Hindlimb muscle (tissue), 1 donor: ENCODE results near the gene TMPRSS15. TPM values are rescaled to one million over a fixed set of nuclear protein-coding genes. Genes with fewer than 3 reads are reported as not detected.
A peak's percentile ranks its signal among the peaks of the same experiment; 100 is the strongest.

Experiments used
- DNase-seq: peaks from one replicate; pipeline ENCODE4 v3.0.0-alpha.2; 2013
- polyA plus RNA-seq: library from polyadenylated mRNA; unstranded; fragments of 120-200 nt; gene quantifications from one replicate; pipeline ENCODE4 v1.2.1, GENCODE V29; 2013; ENCODE audit not compliant: insufficient read length

TMPRSS15 gene
- polyA plus RNA-seq, 1 donor: 0.89 TPM

DNA sequence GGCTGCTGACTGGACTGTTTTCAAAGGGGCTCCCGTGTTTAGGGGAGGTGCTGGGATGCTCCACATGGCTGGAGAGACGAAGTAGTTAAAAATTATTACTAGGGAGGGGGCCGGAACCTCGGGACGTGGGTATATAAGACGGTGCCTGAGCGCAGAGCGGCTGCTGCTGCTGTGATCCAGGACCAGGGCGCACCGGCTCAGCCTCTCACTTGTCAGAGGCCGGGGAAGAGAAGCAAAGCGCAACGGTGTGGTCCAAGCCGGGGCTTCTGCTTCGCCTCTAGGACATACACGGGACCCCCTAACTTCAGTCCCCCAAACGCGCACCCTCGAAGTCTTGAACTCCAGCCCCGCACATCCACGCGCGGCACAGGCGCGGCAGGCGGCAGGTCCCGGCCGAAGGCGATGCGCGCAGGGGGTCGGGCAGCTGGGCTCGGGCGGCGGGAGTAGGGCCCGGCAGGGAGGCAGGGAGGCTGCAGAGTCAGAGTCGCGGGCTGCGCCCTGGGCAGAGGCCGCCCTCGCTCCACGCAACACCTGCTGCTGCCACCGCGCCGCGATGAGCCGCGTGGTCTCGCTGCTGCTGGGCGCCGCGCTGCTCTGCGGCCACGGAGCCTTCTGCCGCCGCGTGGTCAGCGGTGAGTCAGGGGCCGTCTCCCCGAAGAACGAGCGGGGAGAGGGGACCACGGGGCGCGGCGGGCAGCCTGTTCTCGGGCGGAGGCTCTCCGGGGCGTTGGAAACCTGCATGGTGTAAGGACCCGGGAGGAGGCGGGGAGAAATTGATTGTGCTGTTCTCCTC, 158.7 kb downstream of the TMPRSS15 start, which contains the start of gene CHODL:
Gene CHODL (plus strand): TSS at position 163 of the 793 bp plus-strand sequence. CDS start 391 bp downstream, at position 554.
- peak; percentile 70 for DNase-seq

DNA sequence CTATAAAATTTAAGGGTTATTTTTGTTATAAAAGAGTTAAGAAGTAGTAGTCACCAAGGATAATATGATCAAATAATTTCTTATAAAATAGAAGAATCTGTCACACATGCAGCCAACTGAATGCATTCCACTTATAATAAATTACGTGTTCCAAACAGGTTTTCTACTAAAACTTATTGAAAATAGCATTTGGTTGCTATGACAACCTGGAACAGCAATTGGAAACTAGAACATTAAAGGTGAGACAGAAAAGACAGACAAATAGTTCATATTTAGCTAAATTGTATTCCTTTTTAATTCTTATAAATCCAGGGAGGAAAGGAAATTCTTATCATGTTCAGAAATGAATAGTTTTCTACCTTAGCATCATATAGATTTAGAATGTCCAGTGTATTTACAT, 168.0 kb downstream of the TMPRSS15 start:
- DNase-seq: no peak

DNA sequence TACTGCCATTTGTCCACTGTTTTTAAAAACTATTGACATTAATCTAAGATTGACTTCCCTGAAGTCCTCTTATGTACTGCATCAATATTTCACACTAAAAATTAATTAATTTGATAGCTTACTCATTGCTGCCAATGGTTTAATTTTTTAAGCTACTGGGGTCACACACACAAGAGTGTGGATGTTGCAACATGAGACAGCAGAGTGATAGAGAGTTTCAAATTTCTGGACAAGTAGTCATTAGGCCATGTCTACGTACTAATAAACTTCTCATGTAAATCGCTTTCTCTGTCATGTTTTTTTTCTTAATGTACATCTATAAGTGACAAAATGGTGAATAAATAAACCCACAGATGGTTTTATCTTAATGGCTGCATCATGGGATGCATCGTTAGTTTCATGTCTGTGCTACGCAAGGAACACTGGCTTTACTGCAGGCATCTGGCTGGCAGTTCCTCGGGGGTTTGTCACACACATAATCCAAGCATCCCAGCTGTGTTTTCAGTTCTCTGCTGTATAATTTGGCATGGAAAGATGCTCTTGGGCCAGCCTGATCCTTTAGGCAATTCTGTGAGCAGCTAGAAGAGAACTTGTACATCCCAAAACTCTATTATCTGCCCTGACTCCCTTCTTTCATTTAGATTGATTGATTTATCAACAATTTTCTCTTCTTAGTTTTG, 175.4 kb downstream of the TMPRSS15 start:
- no peak for DNase-seq

DNA sequence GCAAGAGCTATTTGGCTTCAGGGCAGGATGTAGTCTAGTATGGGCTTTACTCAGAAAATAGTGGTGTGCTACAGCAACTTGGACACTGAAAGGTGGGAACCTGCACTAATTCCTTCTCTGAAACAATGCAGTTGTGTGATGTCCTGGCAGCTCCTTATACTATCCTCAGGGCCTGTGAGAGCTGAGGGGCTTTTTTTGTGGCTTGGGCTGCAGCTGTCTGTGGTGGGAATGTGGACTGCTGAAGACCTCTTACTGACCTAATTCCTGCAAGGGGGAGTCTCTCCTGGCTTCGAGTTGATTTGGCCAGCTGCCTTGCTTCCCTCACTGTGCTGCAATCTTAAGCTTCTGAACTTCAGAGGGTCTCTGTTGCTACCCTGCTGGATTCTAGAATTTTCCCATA, 181.2 kb downstream of the TMPRSS15 start:
- no peak for DNase-seq

DNA sequence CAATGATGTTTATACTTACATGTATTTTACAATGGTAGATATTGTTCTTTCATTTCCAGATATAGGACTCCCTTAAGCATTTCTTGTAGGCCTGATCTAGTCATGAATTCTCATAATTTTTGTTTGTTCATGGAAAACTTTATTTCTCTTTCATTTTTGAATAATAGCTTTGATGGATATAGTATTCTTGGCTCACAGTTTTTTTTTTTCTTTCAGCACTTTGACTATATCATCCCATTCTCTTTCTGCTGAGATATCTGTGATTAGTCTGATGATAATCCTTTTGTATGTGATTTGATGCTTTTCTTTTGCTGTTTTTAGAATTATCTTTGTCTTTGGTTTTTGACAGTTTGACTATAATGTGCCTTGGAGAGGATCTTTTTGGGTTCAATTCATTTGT, 183.1 kb downstream of the TMPRSS15 start:
- DNase-seq: no peak

Other genes starting within 250 kb of the TMPRSS15 start
- gene CHODL, start 159.0 kb downstream of the TMPRSS15 start, polyA plus RNA-seq: 89.6 TPM